ENCODE measurements around the gene TMIGD2.
"Not testable (repeated sequence)": the region's sequence is repeated elsewhere in the genome, so short reads cannot be mapped to it uniquely, and the experiment has no call there.

TMIGD2 gene

DNA sequence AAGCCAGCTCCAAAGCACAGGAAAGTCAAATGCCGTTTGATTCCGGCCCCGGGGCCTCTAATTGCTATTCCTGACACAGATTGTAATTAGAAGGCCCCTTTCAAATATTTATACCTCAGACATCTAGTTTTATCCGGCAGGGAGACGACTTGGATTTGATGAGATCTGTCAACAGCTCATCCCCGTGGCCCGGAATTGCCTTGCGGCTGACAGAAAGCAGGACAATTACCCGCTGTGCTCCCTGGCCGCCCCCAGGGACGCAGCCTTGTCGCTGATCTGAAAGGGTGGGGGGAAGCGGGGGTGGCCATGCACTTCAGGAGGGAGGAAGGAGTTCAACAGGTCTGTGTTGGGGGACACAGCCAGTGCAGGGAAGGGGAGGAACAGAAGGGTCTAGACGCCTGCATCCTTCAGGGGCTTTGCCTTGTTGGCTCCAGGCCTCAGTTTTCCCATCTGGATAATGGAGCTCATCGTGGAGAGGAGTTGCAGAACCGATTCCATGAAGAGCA, 24.9 kb downstream of the TMIGD2 start:
- no peak for DNase-seq (ENCODE audit: low read depth)
- in situ Hi-C loops (cut with HindIII; ENCODE audit: low sequenced_read_pairs), result no loop called here
- H3K4me3 ChIP-seq (ENCODE audit: low read depth, low read length), result no peak overlapping the region
- TF ChIP-seq, protein P1, sequence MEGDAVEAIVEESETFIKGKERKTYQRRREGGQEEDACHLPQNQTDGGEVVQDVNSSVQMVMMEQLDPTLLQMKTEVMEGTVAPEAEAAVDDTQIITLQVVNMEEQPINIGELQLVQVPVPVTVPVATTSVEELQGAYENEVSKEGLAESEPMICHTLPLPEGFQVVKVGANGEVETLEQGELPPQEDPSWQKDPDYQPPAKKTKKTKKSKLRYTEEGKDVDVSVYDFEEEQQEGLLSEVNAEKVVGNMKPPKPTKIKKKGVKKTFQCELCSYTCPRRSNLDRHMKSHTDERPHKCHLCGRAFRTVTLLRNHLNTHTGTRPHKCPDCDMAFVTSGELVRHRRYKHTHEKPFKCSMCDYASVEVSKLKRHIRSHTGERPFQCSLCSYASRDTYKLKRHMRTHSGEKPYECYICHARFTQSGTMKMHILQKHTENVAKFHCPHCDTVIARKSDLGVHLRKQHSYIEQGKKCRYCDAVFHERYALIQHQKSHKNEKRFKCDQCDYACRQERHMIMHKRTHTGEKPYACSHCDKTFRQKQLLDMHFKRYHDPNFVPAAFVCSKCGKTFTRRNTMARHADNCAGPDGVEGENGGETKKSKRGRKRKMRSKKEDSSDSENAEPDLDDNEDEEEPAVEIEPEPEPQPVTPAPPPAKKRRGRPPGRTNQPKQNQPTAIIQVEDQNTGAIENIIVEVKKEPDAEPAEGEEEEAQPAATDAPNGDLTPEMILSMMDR (IDR thresholded peaks at IDR 0.05; ENCODE audit: low read depth, low read length, missing control alignments), result no peak

GRCh38 chr19:4274321-4274686, 27.9 kb downstream of the TMIGD2 start:
- in situ Hi-C loops (cut with HindIII; ENCODE audit: low sequenced_read_pairs); DNase-seq (ENCODE audit: low read depth); H3K4me3 ChIP-seq (ENCODE audit: low read depth, low read length): not testable (repeated sequence)

DNA sequence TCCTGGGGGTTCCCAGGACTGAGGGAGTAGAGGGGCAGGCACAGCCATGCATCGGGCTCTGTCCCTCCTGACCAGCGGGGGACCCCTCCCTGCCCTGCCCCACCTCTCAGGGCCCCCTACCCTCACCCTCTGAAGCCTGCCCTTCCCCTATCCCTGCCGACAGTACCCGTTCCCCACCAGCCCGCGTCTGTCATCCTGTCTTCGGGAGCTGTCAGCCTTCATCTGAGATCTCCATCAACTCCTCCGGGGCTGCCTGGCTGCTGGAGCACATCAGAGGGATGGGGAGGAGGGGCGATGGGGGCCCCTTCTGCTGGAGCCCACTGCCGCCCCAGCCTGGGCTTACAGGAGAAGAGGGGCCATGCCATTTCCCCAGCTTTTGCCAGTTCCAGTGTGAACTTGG, 29.3 kb downstream of the TMIGD2 start:
- TF ChIP-seq, protein P1 (IDR thresholded peaks at IDR 0.05; ENCODE audit: low read depth, low read length, missing control alignments), result no peak
- DNase-seq (ENCODE audit: low read depth), result no peak
- in situ Hi-C loops (cut with HindIII; ENCODE audit: low sequenced_read_pairs), result no loop called here
- H3K4me3 ChIP-seq (ENCODE audit: low read depth, low read length), result no peak overlapping the region

GRCh38 chr19:4268816-4269430, 33.3 kb downstream of the TMIGD2 start:
- in situ Hi-C loops (cut with HindIII; ENCODE audit: low sequenced_read_pairs), result no loop called here
- TF ChIP-seq, protein P1 (IDR thresholded peaks at IDR 0.05; ENCODE audit: low read depth, low read length, missing control alignments), result no peak
- DNase-seq (ENCODE audit: low read depth), result no peak
- no peak overlapping the region for H3K4me3 ChIP-seq (ENCODE audit: low read depth, low read length)

DNA sequence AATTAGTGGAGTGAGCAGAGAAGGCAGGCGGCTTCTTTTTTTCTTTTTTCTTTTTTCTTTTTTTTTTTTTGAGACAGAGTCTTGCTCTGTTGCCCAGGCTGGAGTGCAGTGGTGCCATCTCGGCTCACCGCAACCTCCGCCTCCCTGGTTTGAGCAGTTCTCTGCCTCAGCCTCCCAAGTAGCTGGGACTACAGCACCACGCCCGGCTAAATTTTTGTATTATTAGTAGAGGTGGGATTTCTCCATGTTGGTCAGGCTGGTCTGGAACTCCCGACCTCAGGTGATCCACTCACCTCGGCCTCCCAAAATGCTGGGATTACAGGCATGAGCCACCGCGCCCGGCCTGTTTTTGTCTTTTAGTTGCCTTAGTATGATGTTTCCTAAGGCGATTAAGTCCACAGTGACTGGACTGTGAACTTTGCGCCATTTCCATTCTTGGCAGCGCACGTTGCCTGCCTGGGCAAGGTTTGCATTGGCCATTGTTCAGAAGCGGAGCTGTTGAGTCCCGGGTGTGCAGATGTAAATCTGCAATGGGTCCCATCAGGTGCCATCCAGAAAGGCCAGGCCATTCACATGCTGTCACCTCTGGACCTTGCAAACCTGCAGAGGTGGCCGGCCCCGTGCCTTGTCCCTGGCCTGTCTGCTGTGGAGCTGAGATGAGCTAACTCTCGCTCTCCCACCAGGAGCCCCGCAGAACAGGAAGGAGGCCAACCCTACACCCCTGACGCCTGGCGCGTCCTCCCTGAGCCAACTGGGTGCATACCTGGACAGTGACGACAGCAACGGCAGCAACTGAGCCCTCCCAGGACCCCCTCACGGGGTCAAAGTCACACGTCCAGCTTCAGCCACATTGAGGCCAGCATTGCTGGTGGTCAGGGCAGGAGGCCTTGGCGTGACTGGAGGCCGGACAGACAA, 34.0 kb downstream of the TMIGD2 start:
- in situ Hi-C loops (cut with HindIII; ENCODE audit: low sequenced_read_pairs), result no loop called here
- TF ChIP-seq, protein P1 (IDR thresholded peaks at IDR 0.05; ENCODE audit: low read depth, low read length, missing control alignments), result no peak
- DNase-seq (ENCODE audit: low read depth), result no peak

GRCh38 chr19:4267101-4267900, 34.9 kb downstream of the TMIGD2 start:
- H3K4me3 ChIP-seq (ENCODE audit: low read depth, low read length), result no peak overlapping the region
- no peak for DNase-seq (ENCODE audit: low read depth)
- TF ChIP-seq, protein P1 (IDR thresholded peaks at IDR 0.05; ENCODE audit: low read depth, low read length, missing control alignments), result peak; percentile 85
- in situ Hi-C loops (cut with HindIII; ENCODE audit: low sequenced_read_pairs), result no loop called here

More for the DNA sequence above, 34.0 kb downstream of the TMIGD2 start:
- no peak overlapping the region for H3K4me3 ChIP-seq (ENCODE audit: low read depth, low read length)

Data from astrocyte of the cerebellum (primary cell).